ENCODE measurements around the gene TNNT2.

Gene TNNT2

DNA sequence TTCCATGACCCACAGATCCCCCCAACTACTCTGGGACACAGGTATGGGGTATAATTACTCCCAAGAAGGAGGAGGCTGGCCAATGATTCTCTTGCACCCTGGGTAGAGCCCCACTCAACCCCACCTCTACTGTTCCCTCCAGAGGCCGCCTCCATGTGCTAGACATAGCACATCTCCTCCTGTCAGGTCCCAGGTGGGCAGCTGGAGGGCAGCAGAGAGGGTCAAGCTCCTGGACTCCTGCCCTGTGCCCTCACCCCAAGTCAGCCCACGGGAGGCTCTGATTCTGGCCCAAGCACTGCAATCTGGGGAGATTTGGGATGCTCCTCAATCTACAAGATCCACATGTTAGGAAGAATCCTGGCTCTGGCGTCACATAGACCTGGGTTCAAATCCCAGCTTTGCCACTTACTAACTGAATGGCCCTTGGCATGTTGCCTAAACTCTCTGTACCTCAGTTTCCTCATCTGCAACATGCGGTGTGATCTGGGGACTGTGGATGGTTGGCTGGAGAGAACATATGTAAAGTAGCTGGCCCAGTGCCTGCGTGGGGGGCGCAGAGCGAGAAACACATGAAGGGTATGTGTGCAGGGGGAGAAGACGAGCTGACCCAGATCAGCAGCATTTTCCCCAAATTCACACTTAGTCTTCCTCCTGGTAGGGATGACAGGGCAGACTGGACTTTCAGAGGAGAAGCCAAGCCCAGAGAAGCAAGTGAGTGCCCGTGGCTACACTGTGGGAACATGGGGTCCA is 23.2 kb downstream of the TNNT2 start:
- no peaks in the 10 kb centered on the region for H3K4me1 ChIP-seq (ENCODE audit: insufficient read depth, low read length)
- H3K9ac ChIP-seq (ENCODE audit: low read length), result no peak overlapping the region
- H3K9me3 ChIP-seq (ENCODE audit: low read length), result no peaks in the 10 kb centered on the region
- no peak overlapping the region for H3K27ac ChIP-seq (ENCODE audit: low read depth, low read length)
- no peak overlapping the region for H3K4me3 ChIP-seq (ENCODE audit: low read depth in 1 of 2, low read length in 2 of 2)
- no peaks in the 10 kb centered on the region for H3K36me3 ChIP-seq (ENCODE audit: insufficient read depth, low read length)
- H3K27me3 ChIP-seq (ENCODE audit: control insufficient read depth in 1 of 2, insufficient read depth in 2 of 2, low read length in 2 of 2), result no peaks in the 10 kb centered on the region

- H3K36me3 ChIP-seq (ENCODE audit: insufficient read depth, low read length), result no peaks in the 10 kb centered on the region
- H3K27ac ChIP-seq (ENCODE audit: low read depth, low read length), result no peak overlapping the region
- H3K9me3 ChIP-seq (ENCODE audit: low read length), result no peaks in the 10 kb centered on the region
- H3K4me1 ChIP-seq (ENCODE audit: insufficient read depth, low read length), result no peaks in the 10 kb centered on the region
- no peaks in the 10 kb centered on the region for H3K27me3 ChIP-seq (ENCODE audit: control insufficient read depth in 1 of 2, insufficient read depth in 2 of 2, low read length in 2 of 2)
- H3K4me3 ChIP-seq (ENCODE audit: low read depth in 1 of 2, low read length in 2 of 2), result no peak overlapping the region
- H3K9ac ChIP-seq (ENCODE audit: low read length), result no peak overlapping the region
Measured at GRCh38 chr1:201353186-201353940, 24.1 kb downstream of the TNNT2 start.

DNA sequence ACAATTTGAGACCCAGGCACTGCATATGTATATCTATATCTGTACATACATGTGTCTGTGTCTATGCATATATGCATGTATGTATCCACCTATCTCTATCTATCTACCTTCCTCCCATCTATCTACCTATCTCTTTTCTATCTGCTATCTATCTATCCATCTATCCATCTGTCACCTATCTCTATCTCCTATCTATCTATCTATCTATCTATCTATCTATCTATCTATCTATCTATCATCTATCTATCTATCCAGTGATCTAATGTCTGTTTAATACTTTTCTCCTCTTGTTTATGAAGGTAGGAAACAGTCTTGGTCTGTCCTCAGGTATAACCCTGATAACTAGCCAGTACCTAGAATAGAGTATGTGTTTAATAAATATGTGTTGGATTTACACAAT is 25.9 kb downstream of the TNNT2 start:
- Histone ChIP-seq H3K27me3 (ENCODE audit: control insufficient read depth in 1 of 2, insufficient read depth in 2 of 2, low read length in 2 of 2) (peaks cover 0 to 9% of the 10 kb centered on the region in 2 donors), H3K36me3 (ENCODE audit: insufficient read depth, low read length) (no peaks in the 10 kb centered on the region), H3K4me1 (ENCODE audit: insufficient read depth, low read length) (no peaks in the 10 kb centered on the region), H3K4me3 (ENCODE audit: low read depth in 1 of 2, low read length in 2 of 2) (no peak overlapping the region), H3K27ac (ENCODE audit: low read depth, low read length) (no peak overlapping the region), H3K9ac (ENCODE audit: low read length) (no peak overlapping the region), H3K9me3 (ENCODE audit: low read length) (no peaks in the 10 kb centered on the region)

DNA sequence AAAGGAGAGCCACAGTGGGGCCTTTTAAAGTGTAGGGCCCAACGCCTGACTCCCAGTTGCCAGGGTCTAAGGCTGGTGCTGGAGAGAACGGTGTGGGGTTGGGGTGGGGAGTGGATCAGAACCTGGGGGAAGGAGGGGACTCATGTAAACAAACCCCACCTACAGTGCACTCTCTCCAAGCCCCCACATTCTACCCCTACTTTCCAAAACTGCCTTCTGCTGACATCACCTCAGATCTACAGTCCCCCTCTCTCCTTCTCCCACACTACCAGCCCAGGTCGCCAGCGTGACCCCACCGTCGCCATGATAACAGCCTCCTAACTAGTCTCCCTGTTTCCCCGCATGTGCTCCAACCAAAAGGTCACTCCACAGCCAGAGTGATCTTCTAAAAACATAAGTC is 26.6 kb downstream of the TNNT2 start:
- Histone ChIP-seq H3K36me3 (ENCODE audit: insufficient read depth, low read length) (no peaks in the 10 kb centered on the region), H3K4me1 (ENCODE audit: insufficient read depth, low read length) (no peaks in the 10 kb centered on the region), H3K27ac (ENCODE audit: low read depth, low read length) (no peak overlapping the region), H3K4me3 (ENCODE audit: low read depth in 1 of 2, low read length in 2 of 2) (no peak overlapping the region), H3K27me3 (ENCODE audit: control insufficient read depth in 1 of 2, insufficient read depth in 2 of 2, low read length in 2 of 2) (peaks cover 0 to 9% of the 10 kb centered on the region in 2 donors), H3K9ac (ENCODE audit: low read length) (no peak overlapping the region), H3K9me3 (ENCODE audit: low read length) (no peaks in the 10 kb centered on the region)

GRCh38 chr1:201350361-201350725 is 27.1 kb downstream of the TNNT2 start:
- Histone ChIP-seq H3K4me1 (ENCODE audit: insufficient read depth, low read length) (no peaks in the 10 kb centered on the region), H3K4me3 (ENCODE audit: low read depth in 1 of 2, low read length in 2 of 2) (no peak overlapping the region), H3K9me3 (ENCODE audit: low read length) (no peaks in the 10 kb centered on the region), H3K9ac (ENCODE audit: low read length) (no peak overlapping the region), H3K27ac (ENCODE audit: low read depth, low read length) (no peak overlapping the region), H3K27me3 (ENCODE audit: control insufficient read depth in 1 of 2, insufficient read depth in 2 of 2, low read length in 2 of 2) (peaks cover 0 to 9% of the 10 kb centered on the region in 2 donors), H3K36me3 (ENCODE audit: insufficient read depth, low read length) (no peaks in the 10 kb centered on the region)

- Histone ChIP-seq H3K4me3 (ENCODE audit: low read depth in 1 of 2, low read length in 2 of 2) (no peak overlapping the region), H3K4me1 (ENCODE audit: insufficient read depth, low read length) (no peaks in the 10 kb centered on the region), H3K27ac (ENCODE audit: low read depth, low read length) (no peak overlapping the region), H3K9me3 (ENCODE audit: low read length) (no peaks in the 10 kb centered on the region), H3K27me3 (ENCODE audit: control insufficient read depth in 1 of 2, insufficient read depth in 2 of 2, low read length in 2 of 2) (peaks cover 0 to 9% of the 10 kb centered on the region in 2 donors), H3K36me3 (ENCODE audit: insufficient read depth, low read length) (no peaks in the 10 kb centered on the region), H3K9ac (ENCODE audit: low read length) (no peak overlapping the region)
Measured at GRCh38 chr1:201349092-201349491, 28.4 kb downstream of the TNNT2 start.

GRCh38 chr1:201348211-201348566 is 29.3 kb downstream of the TNNT2 start:
- Histone ChIP-seq H3K27ac (ENCODE audit: low read depth, low read length) (no peak overlapping the region), H3K4me3 (ENCODE audit: low read depth in 1 of 2, low read length in 2 of 2) (no peak overlapping the region), H3K4me1 (ENCODE audit: insufficient read depth, low read length) (no peaks in the 10 kb centered on the region), H3K9ac (ENCODE audit: low read length) (no peak overlapping the region), H3K36me3 (ENCODE audit: insufficient read depth, low read length) (no peaks in the 10 kb centered on the region), H3K27me3 (ENCODE audit: control insufficient read depth in 1 of 2, insufficient read depth in 2 of 2, low read length in 2 of 2) (peaks cover 0 to 9% of the 10 kb centered on the region in 2 donors), H3K9me3 (ENCODE audit: low read length) (no peaks in the 10 kb centered on the region)

GRCh38 chr1:201347498-201348210 is 29.8 kb downstream of the TNNT2 start:
- peaks cover 0 to 9% of the 10 kb centered on the region in 2 donors for H3K27me3 ChIP-seq (ENCODE audit: control insufficient read depth in 1 of 2, insufficient read depth in 2 of 2, low read length in 2 of 2)
- no peaks in the 10 kb centered on the region for H3K9me3 ChIP-seq (ENCODE audit: low read length)
- H3K4me1 ChIP-seq (ENCODE audit: insufficient read depth, low read length), result no peaks in the 10 kb centered on the region
- no peaks in the 10 kb centered on the region for H3K36me3 ChIP-seq (ENCODE audit: insufficient read depth, low read length)
- no peak overlapping the region for H3K27ac ChIP-seq (ENCODE audit: low read depth, low read length)
- H3K9ac ChIP-seq (ENCODE audit: low read length), result no peak overlapping the region
- H3K4me3 ChIP-seq (ENCODE audit: low read depth in 1 of 2, low read length in 2 of 2), result no peak overlapping the region

DNA sequence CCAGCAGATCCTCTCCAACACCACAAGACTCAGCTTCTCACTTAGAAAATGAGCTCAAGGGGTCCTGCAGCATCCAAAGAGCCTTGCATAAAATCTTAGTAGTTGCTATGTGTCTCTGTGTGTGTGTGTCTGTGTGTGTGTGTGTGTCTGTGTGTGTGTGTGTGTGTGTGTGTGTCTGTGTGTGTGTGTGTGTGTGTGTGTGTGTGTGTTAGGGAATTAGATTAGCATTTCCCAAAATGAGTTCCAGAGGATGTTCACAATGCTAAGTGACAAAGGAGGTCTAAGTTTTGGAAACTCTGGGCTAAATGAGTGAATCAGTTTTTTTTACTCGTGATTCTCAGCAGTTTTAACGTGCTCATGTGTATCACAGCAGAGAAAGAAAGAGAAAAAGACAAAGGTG is 30.5 kb downstream of the TNNT2 start:
- Histone ChIP-seq H3K9ac (ENCODE audit: low read length) (no peak overlapping the region), H3K36me3 (ENCODE audit: insufficient read depth, low read length) (no peaks in the 10 kb centered on the region), H3K9me3 (ENCODE audit: low read length) (no peaks in the 10 kb centered on the region), H3K27ac (ENCODE audit: low read depth, low read length) (no peak overlapping the region), H3K27me3 (ENCODE audit: control insufficient read depth in 1 of 2, insufficient read depth in 2 of 2, low read length in 2 of 2) (peaks cover 0 to 9% of the 10 kb centered on the region in 2 donors), H3K4me1 (ENCODE audit: insufficient read depth, low read length) (no peaks in the 10 kb centered on the region), H3K4me3 (ENCODE audit: low read depth in 1 of 2, low read length in 2 of 2) (no peak overlapping the region)

GRCh38 chr1:201346337-201346939 is 31.0 kb downstream of the TNNT2 start:
- Histone ChIP-seq H3K36me3 (ENCODE audit: insufficient read depth, low read length) (no peaks in the 10 kb centered on the region), H3K9ac (ENCODE audit: low read length) (no peak overlapping the region), H3K4me3 (ENCODE audit: low read depth in 1 of 2, low read length in 2 of 2) (no peak overlapping the region), H3K27ac (ENCODE audit: low read depth, low read length) (no peak overlapping the region), H3K4me1 (ENCODE audit: insufficient read depth, low read length) (no peaks in the 10 kb centered on the region), H3K27me3 (ENCODE audit: control insufficient read depth in 1 of 2, insufficient read depth in 2 of 2, low read length in 2 of 2) (peaks cover 0 to 9% of the 10 kb centered on the region in 2 donors), H3K9me3 (ENCODE audit: low read length) (no peaks in the 10 kb centered on the region)

GRCh38 chr1:201345081-201345355 is 32.5 kb downstream of the TNNT2 start:
- H3K27me3 ChIP-seq (ENCODE audit: control insufficient read depth in 1 of 2, insufficient read depth in 2 of 2, low read length in 2 of 2), result peaks cover 0 to 9% of the 10 kb centered on the region in 2 donors
- H3K9ac ChIP-seq (ENCODE audit: low read length), result no peak overlapping the region
- no peak overlapping the region for H3K27ac ChIP-seq (ENCODE audit: low read depth, low read length)
- no peaks in the 10 kb centered on the region for H3K36me3 ChIP-seq (ENCODE audit: insufficient read depth, low read length)
- no peaks in the 10 kb centered on the region for H3K9me3 ChIP-seq (ENCODE audit: low read length)
- H3K4me1 ChIP-seq (ENCODE audit: insufficient read depth, low read length), result no peaks in the 10 kb centered on the region
- H3K4me3 ChIP-seq (ENCODE audit: low read depth in 1 of 2, low read length in 2 of 2), result no peak overlapping the region

Measured in muscle layer of colon (tissue), 2 donors.